ENCODE results near the gene PTPN7.

PTPN7 gene

DNA sequence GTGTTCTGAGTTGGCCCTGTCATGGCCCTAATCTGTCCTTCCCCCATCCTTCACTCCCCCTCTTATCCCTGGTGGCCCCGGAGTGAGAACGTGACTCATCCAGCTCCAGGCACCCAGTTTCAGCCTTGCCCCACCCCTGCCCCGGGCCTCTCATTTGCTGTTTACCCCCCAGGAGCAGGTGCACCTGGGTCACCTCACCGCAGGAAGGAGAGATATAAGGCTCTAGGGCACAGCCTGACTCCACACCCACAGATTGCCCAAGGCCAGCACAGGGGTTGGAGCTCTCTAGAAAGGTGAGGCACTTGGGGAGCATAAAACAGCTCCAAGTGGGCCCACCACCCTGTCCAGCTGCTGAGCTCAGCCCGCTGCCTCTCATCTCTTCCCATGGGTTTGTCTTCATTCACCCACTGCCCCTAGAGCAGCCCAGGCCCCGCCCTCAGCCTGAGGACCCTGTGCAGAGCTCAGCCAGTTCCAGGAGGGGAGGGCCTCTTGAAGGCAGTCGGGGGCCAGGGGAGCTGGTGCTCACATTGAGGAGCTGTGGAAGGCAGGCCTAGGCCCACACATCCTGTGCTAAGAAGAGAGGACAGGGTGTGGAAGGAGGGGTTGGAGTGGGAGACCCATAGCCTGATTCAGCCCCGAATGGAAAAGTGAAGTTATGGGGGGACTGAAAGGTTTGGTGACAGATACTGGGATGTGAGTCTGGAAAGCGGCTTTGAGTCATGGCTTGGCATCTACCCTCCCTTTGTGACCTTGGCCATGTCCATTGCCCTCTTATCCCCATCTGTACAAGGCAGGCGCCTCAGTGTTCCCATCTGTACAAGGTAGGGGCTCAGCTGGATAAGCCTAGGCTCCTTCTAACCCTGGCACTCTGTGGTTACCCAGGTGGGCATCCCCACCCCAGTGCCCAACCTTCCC lies 53.8 kb downstream of the PTPN7 start:
- Histone ChIP-seq H3K4me3 (ENCODE audit: insufficient read depth, low read length, poor library complexity, severe bottlenecking) (no peak overlapping the region), H3K4me2 (ENCODE audit: low read depth, low read length, poor library complexity, severe bottlenecking) (no peak overlapping the region), H3K9ac (ENCODE audit: low read length) (no peak overlapping the region), H2AFZ (ENCODE audit: low read depth, low read length, severe bottlenecking) (no peak overlapping the region), H3K9me2 (replicated peaks; ENCODE audit: insufficient read depth, low read length) (no peaks in the 10 kb centered on the region), H4K20me1 (ENCODE audit: low read depth, low read length) (no peaks in the 10 kb centered on the region), H3F3A (ENCODE audit: insufficient read depth) (no peaks in the 10 kb centered on the region), H3K27me3 (ENCODE audit: low read length) (no peaks in the 10 kb centered on the region), H3K27ac (ENCODE audit: low read depth, low read length) (no peak overlapping the region), H3K9me3 (ENCODE audit: insufficient read depth, low read length) (no peaks in the 10 kb centered on the region), H3K36me3 (ENCODE audit: low read length) (no peaks in the 10 kb centered on the region), H3K79me2 (ENCODE audit: insufficient read depth, low read length) (no peaks in the 10 kb centered on the region)
- TF ChIP-seq EZH2phosphoT487 (conservative IDR thresholded peaks at IDR 0.05; ENCODE audit: low read length) (no peak), CTCF (IDR thresholded peaks at IDR 0.05; ENCODE audit: insufficient read depth, low read length, poor library complexity, severe bottlenecking) (no peak)

DNA sequence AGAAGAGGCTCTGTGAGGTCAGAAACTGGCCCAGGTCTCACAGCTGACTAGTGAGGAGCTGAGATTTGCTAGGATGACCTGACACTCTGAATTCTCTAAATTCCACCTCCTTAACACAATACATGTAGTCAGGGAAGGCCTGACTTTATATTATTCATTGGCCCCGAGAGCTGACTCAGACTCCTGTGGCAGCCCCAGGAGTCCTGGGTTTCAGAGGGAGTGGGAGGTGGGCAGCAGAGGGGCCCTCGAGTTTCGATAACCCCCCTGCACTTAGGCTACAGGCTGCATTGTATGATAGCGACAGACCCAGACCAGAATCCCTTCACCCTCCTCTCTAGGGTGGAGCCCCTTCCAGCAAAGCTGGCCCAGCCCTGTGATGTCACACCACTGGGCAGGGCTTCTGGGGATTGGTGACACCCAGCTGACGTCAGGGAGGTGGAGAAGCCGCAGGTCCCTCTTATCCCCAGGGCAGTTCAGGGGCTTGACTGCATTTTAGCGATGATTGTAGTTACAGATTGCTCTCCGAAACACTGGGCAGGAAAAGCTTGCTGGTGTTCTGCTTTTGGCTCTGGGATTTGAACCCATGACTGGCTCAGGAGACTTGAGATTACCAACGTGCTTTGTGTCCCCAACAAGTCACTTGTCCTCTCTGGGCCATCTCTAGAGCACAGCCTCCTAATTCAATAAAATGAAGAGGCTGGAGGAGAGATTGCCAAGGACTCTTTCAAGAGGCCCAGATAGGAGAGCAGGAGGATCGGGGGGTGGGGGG lies 54.6 kb downstream of the PTPN7 start:
- H3K9me3 ChIP-seq (ENCODE audit: insufficient read depth, low read length): no peaks in the 10 kb centered on the region

DNA sequence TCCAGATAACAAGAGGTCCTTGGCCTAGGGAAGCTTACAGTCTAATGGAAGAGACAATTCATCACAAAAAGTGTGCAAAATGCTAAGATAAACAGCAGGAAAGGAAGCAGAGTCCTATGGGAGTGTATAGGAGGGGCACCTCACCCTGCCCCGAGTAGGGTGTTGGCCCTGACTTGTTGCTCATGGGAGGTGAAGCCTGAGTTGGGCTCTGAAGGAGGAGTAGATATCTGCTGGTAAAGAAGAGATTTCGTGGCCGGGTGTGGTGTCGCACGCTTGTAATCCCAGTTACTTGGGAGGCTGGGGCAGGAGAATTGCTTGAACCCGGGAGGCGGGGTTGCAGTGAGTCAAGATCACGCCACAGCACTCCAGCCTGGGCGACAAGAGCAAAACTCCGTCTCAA lies 56.3 kb downstream of the PTPN7 start:
- H3K9me3 ChIP-seq (ENCODE audit: insufficient read depth, low read length): no peaks in the 10 kb centered on the region
- H3K79me2 ChIP-seq (ENCODE audit: insufficient read depth, low read length): no peaks in the 10 kb centered on the region
- no peaks in the 10 kb centered on the region for H3K27me3 ChIP-seq (ENCODE audit: low read length)
- no peaks in the 10 kb centered on the region for H3K9me2 ChIP-seq (replicated peaks; ENCODE audit: insufficient read depth, low read length)
- H3K4me3 ChIP-seq (ENCODE audit: insufficient read depth, low read length, poor library complexity, severe bottlenecking): no peak overlapping the region
- H4K20me1 ChIP-seq (ENCODE audit: low read depth, low read length): no peaks in the 10 kb centered on the region
- H2AFZ ChIP-seq (ENCODE audit: low read depth, low read length, severe bottlenecking): no peak overlapping the region
- TF ChIP-seq CTCF (IDR thresholded peaks at IDR 0.05; ENCODE audit: insufficient read depth, low read length, poor library complexity, severe bottlenecking): no peak
- TF ChIP-seq EZH2phosphoT487 (conservative IDR thresholded peaks at IDR 0.05; ENCODE audit: low read length): no peak
- H3F3A ChIP-seq (ENCODE audit: insufficient read depth): no peaks in the 10 kb centered on the region
- H3K9ac ChIP-seq (ENCODE audit: low read length): no peak overlapping the region
- H3K4me2 ChIP-seq (ENCODE audit: low read depth, low read length, poor library complexity, severe bottlenecking): no peak overlapping the region
- H3K27ac ChIP-seq (ENCODE audit: low read depth, low read length): no peak overlapping the region
- H3K36me3 ChIP-seq (ENCODE audit: low read length): no peaks in the 10 kb centered on the region

More for the DNA sequence above, 54.6 kb downstream of the PTPN7 start:
- no peak overlapping the region for H3K27ac ChIP-seq (ENCODE audit: low read depth, low read length)
- no peak overlapping the region for H3K4me2 ChIP-seq (ENCODE audit: low read depth, low read length, poor library complexity, severe bottlenecking)
- H2AFZ ChIP-seq (ENCODE audit: low read depth, low read length, severe bottlenecking): no peak overlapping the region
- no peaks in the 10 kb centered on the region for H3K27me3 ChIP-seq (ENCODE audit: low read length)
- TF ChIP-seq CTCF (IDR thresholded peaks at IDR 0.05; ENCODE audit: insufficient read depth, low read length, poor library complexity, severe bottlenecking) (no peak), EZH2phosphoT487 (conservative IDR thresholded peaks at IDR 0.05; ENCODE audit: low read length) (no peak)
- no peak overlapping the region for H3K4me3 ChIP-seq (ENCODE audit: insufficient read depth, low read length, poor library complexity, severe bottlenecking)
- H3K9ac ChIP-seq (ENCODE audit: low read length): no peak overlapping the region
- no peaks in the 10 kb centered on the region for H3K36me3 ChIP-seq (ENCODE audit: low read length)
- H3K79me2 ChIP-seq (ENCODE audit: insufficient read depth, low read length): no peaks in the 10 kb centered on the region
- H3F3A ChIP-seq (ENCODE audit: insufficient read depth): no peaks in the 10 kb centered on the region
- no peaks in the 10 kb centered on the region for H4K20me1 ChIP-seq (ENCODE audit: low read depth, low read length)
- no peaks in the 10 kb centered on the region for H3K9me2 ChIP-seq (replicated peaks; ENCODE audit: insufficient read depth, low read length)
